Measurements from ENCODE around the gene CDC37. TPM values are rescaled to one million over a fixed set of nuclear protein-coding genes. Genes with fewer than 3 reads are reported as not detected.

The CDC37 gene
- total RNA-seq, 1 experiment from 2014 or later, result 268 TPM

DNA sequence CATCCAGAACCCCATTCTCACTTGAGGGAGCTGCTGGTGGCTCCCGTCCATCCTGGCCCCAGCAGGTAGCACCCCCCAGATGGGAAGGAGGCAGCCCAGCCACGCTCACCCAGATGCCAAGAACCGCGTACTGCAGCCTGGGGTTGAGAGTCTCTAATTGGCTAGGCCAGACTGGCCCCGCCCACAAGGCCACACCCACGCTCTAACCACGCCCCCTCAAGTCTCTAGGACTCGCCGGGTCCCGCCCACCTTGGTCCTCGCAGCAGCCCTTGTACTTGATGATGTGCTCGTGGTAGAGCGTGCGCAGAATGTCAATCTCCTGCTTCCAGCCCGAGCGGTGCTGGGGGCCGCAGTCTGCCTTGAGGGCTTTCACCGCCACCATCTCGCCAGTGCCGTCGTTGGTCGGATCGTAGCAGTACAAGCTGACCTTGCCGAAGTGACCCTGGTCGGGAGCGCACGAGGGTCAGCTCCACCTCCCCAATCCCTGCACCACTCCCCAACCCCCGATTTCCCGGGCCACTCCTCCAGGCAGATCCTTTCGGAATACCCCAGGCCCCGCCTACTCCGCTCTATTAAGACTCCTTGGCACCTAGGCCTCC is 49.5 kb downstream of the CDC37 start:
- peak; percentile 11 for DNase-seq (ENCODE audit: low spot score)

DNA sequence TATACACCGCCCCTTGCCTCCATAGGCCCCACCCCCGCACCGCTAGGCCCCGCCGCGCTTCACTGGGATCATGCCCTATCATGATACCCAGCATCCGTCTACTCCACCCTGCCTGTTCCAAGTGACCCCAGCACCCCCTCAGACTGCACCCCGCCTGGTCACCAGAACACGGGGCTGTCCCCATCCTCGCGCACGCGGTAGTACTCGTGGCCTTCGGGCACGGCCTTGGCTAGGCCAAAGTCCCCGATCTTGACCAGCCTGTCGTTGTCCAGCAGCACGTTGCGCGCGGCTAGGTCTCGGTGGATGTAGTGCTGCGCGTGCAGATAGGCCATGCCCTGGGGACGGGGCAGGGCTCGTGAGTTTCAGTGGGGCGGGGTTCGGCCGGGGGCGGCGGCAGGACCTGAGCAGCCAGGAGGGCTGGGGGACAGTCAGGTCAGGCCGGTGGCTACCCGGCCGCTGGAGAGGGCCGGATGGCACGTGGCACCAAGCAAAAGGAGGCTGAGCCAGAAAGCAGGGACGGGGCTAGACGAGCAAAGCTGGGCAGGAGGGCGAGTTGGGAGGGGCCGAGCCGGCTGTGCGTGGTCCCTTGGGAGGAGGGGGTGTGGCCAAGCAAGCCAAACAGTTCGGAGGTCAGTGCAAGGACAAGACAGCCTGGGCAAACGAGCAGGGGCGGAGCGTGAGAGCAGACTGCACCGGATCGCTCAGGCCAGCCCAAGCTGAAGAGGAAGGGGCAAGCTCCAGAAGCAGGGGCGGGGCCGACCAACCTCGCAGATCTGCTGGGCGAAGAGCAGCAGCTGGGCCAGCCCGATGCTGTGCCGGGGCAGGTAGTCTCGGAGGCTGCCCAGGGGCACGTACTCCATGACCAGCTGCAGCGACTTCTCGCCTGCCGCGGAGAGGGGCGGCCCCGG is 50.3 kb downstream of the CDC37 start:
- DNase-seq (ENCODE audit: low spot score), result no peak

DNA sequence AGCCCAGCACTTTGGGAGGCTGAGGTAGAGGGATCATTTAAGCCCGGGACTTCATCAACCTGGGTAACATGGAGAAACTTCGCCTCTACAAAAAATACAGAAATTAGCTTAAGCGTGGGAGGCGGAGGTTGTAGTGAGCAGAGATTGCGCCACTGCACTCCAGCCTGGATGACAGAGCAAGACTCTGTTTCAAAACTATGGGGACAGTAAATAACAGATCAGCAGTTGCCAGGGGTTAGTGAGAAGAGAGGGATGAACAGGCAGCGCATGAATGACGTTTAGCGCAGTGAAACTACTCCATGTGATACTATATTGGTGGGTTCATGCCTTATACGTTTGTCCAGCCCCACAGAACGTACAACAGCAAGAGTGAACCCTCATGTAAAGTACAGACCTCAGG is 56.8 kb downstream of the CDC37 start:
- no peak for DNase-seq (ENCODE audit: low spot score)

DNA sequence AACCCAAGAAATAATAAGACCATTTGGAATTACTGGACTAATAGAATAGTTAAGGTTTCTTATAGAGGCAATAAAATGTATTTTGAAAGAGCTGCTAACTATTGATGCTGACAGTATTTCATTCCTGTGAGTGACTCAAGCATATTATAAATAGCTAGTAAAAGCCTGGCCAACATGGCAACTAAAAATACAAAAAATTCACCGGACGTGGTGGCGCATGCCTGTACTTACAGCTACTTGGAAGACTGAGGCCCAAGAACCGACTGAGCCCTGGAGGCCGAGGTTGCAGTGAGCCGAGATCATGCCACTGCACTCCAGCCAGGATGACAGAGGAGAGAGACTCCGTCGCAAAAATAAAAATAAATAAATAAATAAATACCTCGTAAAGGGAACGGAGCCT is 58.6 kb downstream of the CDC37 start:
- DNase-seq (ENCODE audit: low spot score), result no peak

DNA sequence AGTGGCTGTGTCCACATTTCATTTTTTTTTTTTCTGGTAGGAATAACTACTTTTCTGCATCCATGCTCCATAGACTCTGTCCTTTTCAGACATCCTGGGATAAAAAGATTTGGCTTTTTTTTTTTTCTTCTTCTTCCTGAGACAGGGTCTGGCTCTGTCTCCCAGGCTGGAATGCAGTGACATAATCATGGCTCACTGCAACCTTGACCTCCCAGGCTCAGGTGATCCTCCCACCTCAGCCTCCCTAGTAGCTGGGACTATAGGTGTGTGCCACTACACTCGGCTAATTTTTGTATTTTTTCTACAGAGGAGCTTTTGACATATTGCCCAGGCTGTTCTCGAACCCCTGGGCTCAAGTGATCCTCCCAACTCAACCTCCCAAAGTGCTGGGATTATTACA is 59.8 kb downstream of the CDC37 start:
- DNase-seq (ENCODE audit: low spot score), result no peak

Other genes with a start within 250 kb of the CDC37 start
- 99.5 and 132 TPM in 2 replicates for gene DNMT1, start 208.6 kb downstream of the CDC37 start, total RNA-seq (2014; rRNA removed; shearing (Covaris generic))
- 1.7 and 2.5 TPM in 2 replicates for gene S1PR2, start 172.2 kb downstream of the CDC37 start, total RNA-seq (2014; rRNA removed; shearing (Covaris generic))
- gene MRPL4, start 151.3 kb downstream of the CDC37 start, total RNA-seq (2014; rRNA removed; shearing (Covaris generic)), result 130 and 157 TPM in 2 replicates
- 0.22 TPM in 1 of 2 replicates, not detected in the other for gene ICAM1, start 132.4 kb downstream of the CDC37 start, total RNA-seq (2014; rRNA removed; shearing (Covaris generic))
- gene ICAM4, start 116.6 kb downstream of the CDC37 start, total RNA-seq (2014; rRNA removed; shearing (Covaris generic)), result 0.09 and 0.24 TPM in 2 replicates
- gene ICAM5, start 113.6 kb downstream of the CDC37 start, total RNA-seq (2014; rRNA removed; shearing (Covaris generic)), result 0.19 and 0.53 TPM in 2 replicates
- 1.3 and 1.5 TPM in 2 replicates for gene ZGLP1, start 93.7 kb downstream of the CDC37 start, total RNA-seq (2014; rRNA removed; shearing (Covaris generic))
- 50.7 and 57.2 TPM in 2 replicates for gene FDX2, start 87.5 kb downstream of the CDC37 start, total RNA-seq (2014; rRNA removed; shearing (Covaris generic))
- gene RAVER1, start 70.0 kb downstream of the CDC37 start, total RNA-seq (2014; rRNA removed; shearing (Covaris generic)), result 26.8 and 34.9 TPM in 2 replicates
- gene ICAM3, start 63.9 kb downstream of the CDC37 start, total RNA-seq (2014; rRNA removed; shearing (Covaris generic)), result 3.6 and 8.9 TPM in 2 replicates
- 59.7 and 112 TPM in 2 replicates for gene TYK2, start 23.0 kb downstream of the CDC37 start, total RNA-seq (2014; rRNA removed; shearing (Covaris generic))
- gene PDE4A, start 17.0 kb upstream of the CDC37 start, total RNA-seq (2014; rRNA removed; shearing (Covaris generic)), result 0.41 and 1.3 TPM in 2 replicates
- gene KEAP1, start 99.8 kb upstream of the CDC37 start, total RNA-seq (2014; rRNA removed; shearing (Covaris generic)), result 118 and 128 TPM in 2 replicates
- 7.9 and 9.0 TPM in 2 replicates for gene S1PR5, start 113.9 kb upstream of the CDC37 start, total RNA-seq (2014; rRNA removed; shearing (Covaris generic))
- 62.5 and 68.0 TPM in 2 replicates for gene ATG4D, start 140.4 kb upstream of the CDC37 start, total RNA-seq (2014; rRNA removed; shearing (Covaris generic))
- gene KRI1, start 162.5 kb upstream of the CDC37 start, total RNA-seq (2014; rRNA removed; shearing (Covaris generic)), result 7.4 and 9.5 TPM in 2 replicates
- 10.6 and 11.3 TPM in 2 replicates for gene CDKN2D, start 165.4 kb upstream of the CDC37 start, total RNA-seq (2014; rRNA removed; shearing (Covaris generic))
- 39.4 and 41.9 TPM in 2 replicates for gene AP1M2, start 183.8 kb upstream of the CDC37 start, total RNA-seq (2014; rRNA removed; shearing (Covaris generic))
- gene SLC44A2, start 222.0 kb upstream of the CDC37 start, total RNA-seq (2014; rRNA removed; shearing (Covaris generic)), result 54.9 and 327 TPM in 2 replicates

Data from A172 (cell line).